Stimulated activated CD8-positive, alpha-beta memory T cell treated with anti-CD3 and anti-CD28 coated beads, Interleukin-12 subunit alpha, Interleukin-12 subunit beta, amount 100 ng/mL, for 24 hours (primary cell): ENCODE results near the gene MAPK13.
"Not testable (repeated sequence)": the region's sequence is repeated elsewhere in the genome, so short reads cannot be mapped to it uniquely, and the experiment has no call there.

Experiments used
- DNase-seq: peaks from one replicate; pipeline ENCODE4 v3.0.0-alpha.2; 2020; ENCODE audit errors: extremely low read depth

MAPK13 gene

GRCh38 chr6:36129941-36130666, at the start of gene MAPK13:
TSS of gene MAPK13 (plus strand) at chr6:36130513. CDS start at chr6:36130583, 70 bp downstream.
- DNase-seq = no peak

DNA sequence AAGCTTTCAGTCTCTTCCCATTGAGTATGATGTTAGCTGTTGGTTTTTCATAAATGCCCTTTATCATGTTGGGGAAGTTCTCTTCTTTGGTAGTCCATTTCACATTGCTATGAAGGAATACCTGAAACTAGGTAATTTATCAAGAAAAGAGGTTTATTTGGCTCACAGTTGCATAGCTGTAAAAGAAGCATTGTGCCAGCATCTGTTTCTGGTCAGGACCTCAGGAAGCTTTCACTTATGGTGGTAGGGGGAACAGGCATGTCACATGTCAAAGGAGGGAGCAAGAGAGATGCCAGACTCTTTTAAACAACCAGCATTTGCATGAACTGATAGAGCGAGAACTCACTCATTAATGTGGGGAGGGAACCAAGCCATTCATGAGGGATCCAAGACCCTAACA, 48.0 kb upstream of the MAPK13 start:
- no peak for DNase-seq

DNA sequence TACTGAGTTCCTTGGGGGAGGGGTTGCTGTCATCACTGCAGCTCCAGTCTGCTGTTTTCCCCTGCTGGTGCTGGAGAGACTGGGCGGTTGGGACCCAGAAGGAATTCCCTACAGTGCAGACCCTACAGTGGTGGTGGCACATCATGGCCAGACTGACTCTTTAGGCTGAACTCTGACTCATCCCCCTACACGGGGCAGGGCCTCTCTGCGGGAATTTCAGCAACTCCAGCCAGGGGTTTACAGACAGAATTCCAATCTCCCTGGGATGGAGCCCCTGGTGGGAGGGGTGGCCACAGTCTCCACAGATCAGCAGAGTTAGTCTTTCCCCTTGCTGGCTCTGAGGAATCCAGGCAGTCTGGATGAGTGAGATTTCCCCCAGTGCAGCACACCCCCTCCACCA, 46.9 kb upstream of the MAPK13 start:
- no peak for DNase-seq

DNA sequence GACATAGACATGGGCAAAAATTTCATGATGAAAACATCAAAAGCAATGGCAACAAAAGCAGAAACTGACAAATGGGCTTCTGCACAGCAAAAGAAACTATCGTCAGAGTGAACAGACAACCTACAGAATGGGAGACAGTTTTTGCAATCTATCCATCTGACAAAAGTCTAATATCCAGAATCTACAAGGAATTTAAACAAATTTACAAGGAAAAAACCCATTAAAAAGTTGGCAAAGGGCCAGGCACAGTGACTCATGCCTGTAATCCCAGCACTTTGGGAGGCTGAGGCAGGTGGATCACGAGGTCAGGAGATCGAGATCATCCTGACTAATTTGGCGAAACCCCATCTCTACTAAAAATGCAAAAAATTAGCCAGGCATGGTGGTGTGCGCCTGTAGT, 42.1 kb upstream of the MAPK13 start:
- DNase-seq = not testable (repeated sequence)

DNA sequence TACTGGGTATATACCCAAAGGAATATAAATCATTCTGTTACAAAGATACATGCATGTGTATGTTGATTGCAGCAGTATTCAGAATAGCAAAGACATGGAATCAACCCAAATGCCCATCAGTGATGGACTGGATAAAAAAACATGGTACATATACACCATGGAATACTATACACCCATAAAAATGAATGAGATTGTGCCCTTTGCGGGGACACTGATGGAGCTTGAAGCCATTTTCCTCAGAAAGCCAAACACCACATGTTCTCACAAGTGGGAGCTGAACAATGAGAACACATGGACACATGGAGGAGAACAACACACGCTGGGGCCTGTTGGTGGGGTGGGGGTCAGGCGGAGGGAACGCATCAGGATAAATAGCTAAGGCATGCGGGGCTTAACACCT, 41.3 kb upstream of the MAPK13 start:
- no peak for DNase-seq

DNA sequence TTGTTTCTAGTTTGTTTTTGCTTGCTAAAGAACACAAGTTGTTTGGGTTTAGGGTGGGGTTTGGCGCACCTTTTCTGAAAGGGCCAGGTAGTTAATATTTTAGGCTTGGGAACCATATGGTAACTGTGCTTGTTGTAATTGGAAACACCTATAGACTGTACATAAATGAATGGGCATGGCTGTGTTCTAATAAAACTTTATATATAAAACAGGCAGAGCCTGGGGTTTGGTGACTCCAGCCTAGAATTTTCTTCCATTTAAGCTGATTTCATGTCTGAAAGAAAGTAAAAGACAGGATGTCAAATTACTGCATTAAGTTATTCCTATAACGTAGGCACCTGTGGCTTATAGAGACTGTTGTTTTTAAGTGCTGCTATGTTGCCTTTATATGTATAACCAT, 36.1 kb upstream of the MAPK13 start:
- DNase-seq = no peak

- DNase-seq = peak; percentile 55
These were observed 35.4 kb upstream of the MAPK13 start for GRCh38 chr6:36094753-36095496.

GRCh38 chr6:36095497-36096391, 34.6 kb upstream of the MAPK13 start:
- DNase-seq = no peak

GRCh38 chr6:36098253-36098919, 31.9 kb upstream of the MAPK13 start:
- DNase-seq = no peak

DNA sequence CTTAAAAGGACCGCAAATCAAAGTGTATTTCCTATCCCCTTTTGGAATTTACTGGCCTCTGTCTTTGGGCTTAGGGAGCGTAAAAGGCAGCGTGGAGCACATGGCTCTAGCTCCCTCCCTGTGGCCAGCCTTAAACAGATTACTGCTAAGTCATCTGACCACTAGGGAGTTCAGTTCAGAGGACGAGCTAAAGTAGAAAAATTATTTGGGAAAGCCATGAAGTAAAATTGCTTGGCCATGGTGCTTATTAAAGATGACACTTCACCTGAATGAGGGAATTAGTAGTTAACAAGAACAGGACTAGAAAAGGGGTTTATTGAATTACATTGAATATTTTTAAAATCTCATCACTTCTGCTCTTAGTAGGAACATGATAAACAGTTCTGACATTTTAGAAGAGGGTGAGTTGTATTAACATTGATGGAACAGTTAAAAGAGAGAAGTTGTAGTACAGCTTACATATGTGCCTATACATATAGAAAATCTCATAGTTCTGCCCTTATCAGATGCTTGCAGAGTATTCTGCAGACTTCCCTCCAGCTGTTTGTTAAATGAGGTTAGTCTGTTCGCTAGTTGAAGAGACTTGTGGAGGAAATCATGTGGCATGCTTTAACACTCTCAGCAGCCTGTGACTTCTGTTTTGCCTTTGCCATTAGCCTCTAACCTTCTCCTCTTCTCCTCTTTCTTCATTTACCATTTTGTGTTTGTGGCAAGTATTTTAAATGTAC, 31.2 kb upstream of the MAPK13 start:
- no peak for DNase-seq

DNA sequence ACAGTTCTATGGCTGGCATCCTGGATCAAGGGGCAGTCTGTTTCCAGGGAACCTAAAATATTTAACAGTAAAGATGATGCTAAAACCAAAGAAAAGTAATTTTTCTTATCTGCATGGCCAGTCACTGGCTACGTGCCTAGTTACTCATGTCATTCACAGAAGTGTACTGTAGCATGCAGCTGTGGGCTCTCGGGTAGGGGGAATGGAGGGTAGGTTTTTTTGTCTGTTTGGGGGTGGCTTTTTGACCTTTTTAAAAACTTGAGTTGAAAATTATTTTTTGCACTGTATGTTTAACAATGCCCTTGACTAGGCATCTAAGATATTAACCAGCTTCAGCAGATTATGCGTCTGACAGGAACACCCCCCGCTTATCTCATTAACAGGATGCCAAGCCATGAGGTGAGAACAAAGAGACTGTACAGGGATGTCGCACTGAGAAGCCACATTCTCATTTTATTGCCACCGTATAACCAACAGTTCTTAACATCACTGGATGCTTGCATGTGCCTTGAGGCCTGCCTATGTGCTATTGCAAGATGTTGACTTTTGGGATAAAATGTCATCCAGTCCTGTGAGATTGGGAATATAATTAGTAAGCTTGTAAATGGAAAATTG, 30.3 kb upstream of the MAPK13 start:
- no peak for DNase-seq

- no peak for DNase-seq
These were observed 28.6 kb upstream of the MAPK13 start for GRCh38 chr6:36101691-36102090.

GRCh38 chr6:36102853-36103252, 27.5 kb upstream of the MAPK13 start:
- no peak for DNase-seq

DNA sequence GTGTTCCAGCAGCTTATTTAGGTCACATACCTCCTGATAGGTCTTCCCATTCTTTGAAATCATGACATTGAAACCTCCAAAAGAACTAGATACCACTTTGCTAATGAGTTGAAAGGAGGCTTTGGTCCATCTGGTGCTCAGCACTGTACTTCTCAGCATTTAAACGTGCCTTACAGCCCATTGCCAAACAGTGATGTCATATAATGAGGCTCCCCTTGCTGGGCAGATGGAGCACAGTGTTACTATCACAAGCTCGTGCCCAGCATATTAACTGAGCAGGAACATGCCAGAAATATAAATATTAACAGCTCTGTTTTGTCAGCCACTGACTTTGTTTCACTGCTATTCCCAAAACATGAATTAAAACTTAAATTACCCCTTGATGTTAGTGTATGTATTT, 25.5 kb upstream of the MAPK13 start:
- DNase-seq = no peak

- no peak for DNase-seq
These were observed 21.2 kb upstream of the MAPK13 start for GRCh38 chr6:36109092-36109491.

DNA sequence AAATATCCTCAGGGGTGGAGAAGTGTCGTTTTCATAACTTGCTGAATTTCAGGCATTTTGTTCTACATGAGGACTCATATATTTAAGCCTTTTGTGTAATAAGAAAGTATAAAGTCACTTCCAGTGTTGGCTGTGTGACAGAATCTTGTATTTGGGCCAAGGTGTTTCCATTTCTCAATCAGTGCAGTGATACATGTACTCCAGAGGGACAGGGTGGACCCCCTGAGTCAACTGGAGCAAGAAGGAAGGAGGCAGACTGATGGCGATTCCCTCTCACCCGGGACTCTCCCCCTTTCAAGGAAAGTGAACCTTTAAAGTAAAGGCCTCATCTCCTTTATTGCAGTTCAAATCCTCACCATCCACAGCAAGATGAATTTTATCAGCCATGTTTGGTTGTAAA, 20.3 kb upstream of the MAPK13 start:
- no peak for DNase-seq

DNA sequence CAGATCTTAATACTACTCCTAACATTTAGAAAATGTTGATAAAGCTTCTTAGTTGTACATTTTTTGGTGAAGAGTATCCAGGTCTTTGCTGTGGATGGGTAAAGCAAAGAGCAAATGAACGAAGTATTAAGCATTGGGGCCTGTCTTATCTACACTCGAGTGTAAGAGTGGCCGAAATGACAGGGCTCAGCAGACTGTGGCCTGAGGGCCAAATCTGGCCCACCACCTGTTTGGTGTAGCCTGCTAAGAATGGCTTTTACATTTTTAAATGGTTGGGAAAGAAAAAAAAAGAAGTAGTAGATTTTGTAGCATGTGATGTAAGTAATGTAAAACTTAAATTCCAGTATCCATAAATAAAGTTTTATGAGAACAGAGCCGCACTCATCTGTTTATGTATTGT, 19.4 kb upstream of the MAPK13 start:
- no peak for DNase-seq

GRCh38 chr6:36111526-36111925, 18.8 kb upstream of the MAPK13 start:
- DNase-seq = no peak

- DNase-seq = no peak
These were observed 17.3 kb upstream of the MAPK13 start for GRCh38 chr6:36113049-36113448.

GRCh38 chr6:36113703-36114102, 16.6 kb upstream of the MAPK13 start:
- DNase-seq = no peak
